HG03571 (cell line): ENCODE results near the gene GNLY.

Experiments used
- ATAC-seq: cut with Tn5 transposase; IDR thresholded peaks from one replicate; pipeline ENCODE4 v1.9.1; 2021; ENCODE audit not compliant: unreplicated experiment

Gene GNLY

DNA sequence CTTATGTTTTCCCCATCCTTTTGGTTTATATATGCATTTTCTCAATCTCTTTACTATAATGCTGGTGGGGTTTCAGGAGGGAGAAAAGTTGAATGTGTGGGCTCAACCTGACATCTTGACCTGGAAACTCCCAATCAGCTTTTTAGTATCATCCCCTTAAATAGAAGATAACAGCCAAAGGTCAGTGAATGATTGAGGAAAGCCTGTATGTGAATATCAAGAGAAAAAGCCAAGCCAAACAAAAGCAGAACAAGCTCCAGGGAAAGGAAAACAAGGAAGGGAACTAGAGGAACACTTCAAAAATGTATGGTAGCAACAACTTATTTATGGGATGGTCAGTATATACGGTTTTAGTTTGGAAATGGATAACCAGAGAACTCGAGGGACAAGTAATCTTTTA lies 31.3 kb downstream of the GNLY start:
- ATAC-seq, result no peak

DNA sequence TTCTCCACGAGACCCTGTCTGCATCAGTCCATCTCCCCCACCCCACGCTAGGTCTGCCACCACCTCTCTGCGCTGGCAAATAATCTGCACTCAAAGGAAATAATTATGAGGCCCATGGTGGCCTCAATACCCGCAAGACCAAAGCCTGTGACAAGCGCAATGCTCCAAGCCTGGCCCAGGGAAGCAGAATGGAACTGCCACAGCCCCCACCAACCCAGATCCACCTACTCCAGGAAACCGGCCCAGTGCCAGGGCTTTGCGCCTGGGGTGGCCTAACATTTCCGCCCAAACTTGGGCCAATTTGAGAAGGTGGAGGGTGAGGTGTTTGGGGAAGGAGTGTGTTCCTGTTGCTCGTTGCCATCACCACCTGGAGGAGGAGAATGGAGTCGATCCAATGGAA lies 33.6 kb downstream of the GNLY start:
- no peak for ATAC-seq

DNA sequence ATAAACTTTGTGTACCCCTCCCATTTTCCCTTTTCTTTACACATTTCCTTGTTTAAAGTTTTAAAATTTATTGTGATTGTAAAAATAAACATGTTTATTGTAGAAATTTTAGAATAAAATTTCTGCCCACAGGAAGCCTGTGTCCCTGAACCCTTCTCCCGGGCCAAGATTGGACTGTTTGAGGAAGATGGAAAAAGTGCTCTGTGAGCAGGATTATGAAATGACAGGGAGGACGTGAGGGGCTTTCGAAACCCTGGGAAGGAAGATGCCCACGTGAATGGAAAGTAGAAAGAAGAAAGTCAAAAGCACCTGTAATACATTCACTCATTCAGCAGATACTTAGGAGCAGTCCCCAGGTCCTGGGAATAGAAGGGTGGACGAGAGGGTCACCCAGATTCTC lies 34.2 kb downstream of the GNLY start:
- ATAC-seq, result no peak

DNA sequence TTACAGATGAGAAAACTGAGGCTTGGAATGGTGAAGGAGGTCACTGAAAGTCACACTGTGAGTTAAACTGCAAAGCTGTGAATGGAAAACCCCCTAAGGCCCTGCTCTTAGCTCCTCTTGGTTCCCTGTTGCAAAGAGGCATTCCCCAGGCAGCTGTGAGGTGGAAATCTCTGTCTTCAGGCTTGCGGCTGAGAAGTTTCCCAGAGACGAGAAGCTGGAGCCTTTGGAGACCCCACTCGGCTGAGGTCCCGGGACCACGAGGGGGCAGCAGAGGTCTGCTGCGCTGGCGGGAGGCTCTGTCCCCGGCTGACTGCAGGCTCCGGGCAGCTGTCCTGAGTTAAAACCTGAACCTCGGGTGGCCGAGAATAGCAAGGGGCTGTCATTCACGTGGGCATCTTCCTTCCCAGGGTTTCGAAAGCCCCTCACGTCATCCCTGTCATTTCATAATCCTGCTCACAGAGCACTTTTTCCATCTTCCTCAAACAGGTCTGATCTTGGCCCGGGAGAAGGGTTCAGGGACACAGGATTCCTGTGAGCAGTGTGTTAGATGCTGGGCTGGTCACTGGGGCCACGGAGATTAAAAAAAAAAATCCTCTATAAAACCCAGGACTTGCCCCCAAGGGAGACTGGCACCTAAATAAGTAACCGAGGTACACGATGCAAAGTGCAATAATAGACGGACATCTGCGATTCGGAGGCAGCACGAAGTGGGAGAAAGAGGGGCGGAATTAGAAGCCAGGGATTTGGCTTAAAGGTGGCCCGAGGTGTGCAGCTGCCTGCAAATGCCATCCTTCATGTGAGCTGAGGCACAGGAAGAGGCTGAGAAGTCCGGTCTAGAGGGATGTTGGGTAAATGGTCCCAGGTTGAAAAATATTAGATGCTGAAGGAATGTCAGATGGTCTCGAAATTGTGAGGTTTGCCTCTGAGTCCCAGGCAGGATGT lies 35.0 kb downstream of the GNLY start:
- peak; percentile 64 for ATAC-seq

DNA sequence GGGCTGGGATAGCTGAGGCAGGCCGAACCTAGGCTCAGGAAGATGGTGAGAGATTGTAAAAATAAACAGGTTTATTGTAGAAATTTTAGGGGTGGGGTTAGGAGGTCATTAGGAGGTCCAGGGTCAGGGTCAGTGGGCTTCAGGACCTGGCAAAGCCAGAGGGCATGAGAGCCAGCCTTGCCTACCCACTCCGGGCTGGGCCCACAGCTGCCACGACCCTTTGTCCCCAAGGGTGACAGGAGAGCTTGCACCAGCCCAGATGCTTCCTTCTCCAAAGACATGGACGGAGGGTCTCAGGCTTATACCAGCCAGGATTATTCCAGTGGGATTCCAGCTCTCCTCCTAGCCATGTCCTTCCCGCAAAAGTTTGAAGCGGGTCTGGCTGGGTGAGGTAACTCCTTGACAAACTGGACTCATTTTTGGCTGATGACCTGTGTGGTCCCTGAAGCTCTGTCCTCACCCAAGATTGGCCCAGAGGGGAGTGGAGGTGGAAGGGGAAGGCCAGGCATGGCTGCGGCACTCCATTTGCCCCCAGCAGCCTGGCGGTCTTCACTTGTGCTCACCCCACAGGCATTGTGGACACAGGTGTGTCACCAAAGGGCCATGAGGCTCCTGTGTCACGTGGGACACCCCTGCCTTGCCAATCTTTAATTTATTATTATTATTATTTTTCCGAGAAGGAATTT lies 35.8 kb downstream of the GNLY start:
- no peak for ATAC-seq

DNA sequence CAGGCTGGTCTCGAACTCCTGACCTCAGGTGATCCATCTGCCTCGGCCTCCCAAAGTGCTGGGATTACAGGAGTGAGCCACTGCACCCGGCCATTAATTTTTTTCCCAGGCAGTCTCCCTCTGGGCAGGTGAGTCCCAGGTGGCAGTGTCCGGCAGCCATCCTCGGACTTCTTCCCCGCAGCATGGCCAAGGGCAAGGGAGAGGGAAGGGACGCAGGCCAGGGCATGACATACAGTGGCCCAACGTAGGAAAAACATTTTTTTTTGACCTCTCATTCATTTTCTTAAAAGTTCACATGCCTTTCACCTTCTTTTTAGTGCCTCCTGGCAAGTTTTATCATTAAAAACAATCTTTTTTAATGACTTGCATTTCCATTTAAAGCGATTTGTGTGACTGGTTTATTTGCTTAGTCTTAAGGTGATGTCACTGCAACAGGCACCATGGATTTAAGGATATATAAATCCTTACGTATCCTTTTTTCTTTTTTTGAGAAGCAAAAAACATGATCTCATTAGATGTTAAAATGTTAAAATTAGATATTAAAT lies 36.6 kb downstream of the GNLY start:
- no peak for ATAC-seq

DNA sequence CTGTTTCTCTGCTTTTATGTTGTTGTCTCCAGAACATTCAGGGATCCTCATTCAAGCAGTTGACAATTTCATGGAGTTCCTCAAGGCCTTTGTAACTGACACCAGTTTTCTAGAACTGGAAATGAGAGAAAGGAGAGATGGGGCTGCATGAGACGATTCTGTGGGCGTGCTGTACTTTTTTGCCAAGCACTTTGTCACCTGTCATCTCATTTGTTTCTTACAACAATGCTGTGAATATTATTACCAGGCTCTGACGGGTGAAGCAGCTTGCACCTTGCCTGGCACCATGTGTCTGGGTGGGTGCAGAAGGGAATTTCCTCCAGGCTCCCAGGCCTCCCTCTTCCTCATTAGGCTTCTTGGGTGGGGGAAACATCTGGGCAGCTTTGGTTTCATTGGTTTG lies 37.4 kb downstream of the GNLY start:
- ATAC-seq, result no peak

DNA sequence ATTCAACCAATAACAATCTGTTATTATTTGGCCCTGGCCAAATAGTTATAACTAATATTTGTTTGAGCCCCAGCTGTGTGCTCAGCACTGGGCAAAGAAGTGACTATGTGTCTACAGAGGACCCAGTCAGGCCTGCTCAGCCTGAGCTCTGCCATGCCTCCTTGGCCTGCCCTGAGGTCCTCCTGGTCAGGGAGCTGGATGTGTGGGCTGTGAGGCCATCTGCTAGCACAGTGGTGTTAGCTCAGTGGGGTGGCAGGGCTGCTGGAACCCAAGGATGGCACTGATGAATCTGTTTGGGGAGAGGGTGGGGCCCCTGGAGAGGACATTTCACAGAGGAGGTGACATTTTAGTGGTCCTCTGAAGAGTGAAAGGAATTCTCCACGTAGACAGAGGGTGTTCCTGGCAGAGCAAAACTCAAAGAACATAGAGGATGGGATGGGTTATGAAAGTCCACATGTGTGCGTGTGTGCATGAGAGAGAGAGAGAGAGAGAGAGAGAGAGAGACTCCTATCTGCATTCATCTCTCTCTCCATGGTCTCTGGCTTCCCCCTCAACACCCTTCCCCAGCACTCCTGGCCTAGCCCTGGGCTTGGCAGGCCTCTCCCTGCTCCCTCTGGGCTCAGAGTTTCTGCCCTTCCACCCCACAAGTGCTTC lies 38.4 kb downstream of the GNLY start:
- no peak for ATAC-seq

DNA sequence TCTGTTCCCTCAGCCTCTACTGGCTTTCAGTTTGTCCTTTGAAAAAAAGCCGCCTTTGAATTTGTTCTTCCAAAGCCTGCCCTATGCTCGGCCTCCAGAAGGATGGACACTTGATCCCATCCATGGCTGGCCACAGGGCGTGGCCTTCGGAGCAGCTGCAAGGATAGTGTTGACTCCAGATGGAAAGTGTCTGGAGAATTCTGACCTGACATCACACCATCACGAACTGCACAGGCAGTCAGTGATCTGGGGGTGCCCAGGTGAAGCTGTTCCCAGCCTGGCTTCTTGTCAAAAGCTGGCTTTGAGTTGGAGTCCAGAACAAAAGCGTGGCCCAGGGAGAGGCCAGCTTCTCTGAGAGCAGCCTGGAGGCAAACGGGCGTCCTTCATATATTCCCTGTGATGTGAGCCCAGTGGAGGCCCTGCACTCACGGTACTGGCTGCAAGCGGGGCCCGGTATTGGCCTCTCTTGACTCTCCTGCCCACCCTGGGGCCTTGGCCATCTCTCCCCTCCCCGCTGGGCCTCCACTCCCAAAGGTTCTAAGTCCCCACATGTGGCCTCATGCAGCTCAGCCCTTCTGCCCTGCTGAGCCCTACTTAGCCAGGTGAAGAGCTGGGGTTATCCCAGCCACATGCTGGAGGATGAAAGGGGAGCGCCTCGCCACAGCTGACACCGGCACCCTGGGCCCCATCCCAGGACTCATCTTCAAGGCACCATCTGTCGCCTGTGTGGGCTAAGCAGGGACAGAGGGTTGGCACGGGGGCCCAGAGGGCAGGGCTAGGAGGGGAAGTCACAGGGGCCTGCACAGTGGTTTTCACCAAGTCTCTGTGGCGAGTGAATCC lies 39.2 kb downstream of the GNLY start:
- no peak for ATAC-seq

DNA sequence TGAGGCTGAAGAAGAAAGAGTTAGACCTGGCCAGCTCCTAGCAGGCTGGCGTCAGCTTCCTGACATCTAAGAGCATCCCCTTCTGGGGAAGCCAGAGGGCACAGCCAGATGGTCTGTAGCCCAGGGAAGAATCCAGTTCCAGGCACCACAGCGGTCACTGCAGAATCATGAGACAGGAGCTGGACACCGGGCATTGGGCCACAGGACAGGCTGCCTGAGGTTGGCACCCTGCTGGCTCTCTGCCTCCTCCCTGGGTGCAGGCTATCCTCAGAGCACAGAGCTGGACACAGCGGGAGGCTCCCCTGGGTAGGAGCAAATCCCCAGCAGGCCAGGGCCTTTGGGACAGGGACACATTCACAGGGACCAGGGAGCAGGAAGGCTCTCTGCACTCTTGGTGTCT lies 39.9 kb downstream of the GNLY start:
- no peak for ATAC-seq

DNA sequence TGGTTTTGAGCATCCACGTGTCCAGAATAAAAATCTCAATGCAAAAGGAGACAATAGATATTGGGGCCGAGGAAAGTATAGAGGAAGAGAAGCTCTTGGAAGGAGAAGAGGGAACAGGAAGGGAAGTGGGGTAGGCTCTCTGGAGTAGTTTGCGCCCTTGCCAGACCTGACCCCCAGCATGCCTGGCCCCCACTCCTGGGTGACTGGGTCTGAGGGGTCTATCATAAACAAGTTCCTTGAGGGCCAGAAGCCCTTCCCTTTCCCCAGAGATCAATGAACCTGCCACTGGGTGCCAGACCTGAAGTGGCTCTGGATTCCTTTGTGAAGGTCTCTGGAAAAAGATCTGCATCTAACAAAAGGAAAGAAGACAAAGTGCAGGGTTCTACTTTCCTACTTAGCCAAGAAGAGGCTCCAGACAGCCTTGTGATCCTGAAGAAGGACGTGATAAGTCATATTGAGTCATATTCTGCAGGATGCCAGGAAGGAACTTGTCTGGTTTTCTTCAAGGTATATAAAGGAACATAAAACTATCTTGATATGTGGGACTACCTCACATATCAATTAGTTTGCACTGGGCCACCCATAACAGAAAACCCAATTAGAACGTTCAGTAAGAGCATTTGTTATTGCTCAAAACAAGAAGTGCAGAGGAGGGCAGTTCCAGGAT lies 40.9 kb downstream of the GNLY start:
- no peak for ATAC-seq

DNA sequence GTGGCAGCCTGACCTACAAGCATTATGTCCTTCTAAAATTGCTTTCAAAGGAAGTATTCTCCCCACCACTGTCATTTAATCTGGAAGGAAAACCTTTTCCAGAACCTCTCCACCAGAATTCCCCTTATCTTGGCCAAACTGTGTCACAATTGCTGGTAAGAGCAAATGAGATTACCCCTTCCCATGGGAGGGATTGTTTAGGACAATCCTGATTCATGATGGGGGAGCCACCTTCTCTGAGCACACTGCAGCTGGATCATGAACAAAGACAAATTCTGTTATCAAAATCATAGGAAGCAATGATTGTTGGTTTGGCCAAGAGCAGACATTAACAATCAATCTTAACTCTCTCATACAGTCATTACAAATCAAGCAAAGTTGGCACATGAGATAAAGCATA lies 41.5 kb downstream of the GNLY start:
- no peak for ATAC-seq

DNA sequence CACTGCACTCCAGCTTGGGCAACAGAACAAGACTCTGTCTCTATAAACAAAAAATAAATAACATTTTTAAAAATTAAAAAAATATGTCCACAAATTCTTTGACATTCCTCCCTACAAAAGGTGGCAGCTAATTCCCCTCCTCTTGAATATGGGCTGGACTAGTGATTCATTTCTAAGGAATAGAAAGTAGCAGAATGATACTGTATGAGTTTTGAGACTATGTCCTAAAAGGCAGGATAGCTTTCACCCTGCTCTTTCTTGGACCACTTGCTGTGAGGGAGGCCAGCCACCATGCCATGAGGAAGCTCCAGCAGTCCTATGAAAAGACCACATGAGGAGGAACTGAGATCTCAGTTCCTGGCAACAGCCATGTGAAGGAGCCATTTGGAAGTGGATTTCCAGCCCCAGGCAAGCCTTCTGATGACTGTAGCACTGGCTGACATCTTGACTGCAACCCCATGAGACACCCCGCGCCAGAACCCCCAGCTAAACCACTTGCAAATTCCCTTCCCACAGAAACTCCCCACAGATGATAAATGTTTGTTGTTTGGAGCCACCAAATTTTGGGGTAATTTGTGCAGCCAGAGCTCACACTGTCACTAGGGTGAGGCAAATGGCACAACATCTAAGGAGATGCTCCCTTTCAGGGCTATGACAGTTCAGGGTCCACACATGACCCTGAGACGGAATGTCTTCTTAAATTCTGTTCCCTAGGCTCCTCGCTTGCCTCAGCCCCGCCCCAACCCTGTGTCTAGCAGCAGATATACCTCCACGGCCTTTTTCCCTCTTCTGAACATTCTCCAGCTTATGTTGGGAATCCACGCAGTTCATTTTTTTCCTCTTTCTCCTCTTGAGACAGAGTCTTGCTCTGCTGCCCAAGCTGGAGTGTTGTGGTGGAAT lies 42.5 kb downstream of the GNLY start:
- no peak for ATAC-seq

DNA sequence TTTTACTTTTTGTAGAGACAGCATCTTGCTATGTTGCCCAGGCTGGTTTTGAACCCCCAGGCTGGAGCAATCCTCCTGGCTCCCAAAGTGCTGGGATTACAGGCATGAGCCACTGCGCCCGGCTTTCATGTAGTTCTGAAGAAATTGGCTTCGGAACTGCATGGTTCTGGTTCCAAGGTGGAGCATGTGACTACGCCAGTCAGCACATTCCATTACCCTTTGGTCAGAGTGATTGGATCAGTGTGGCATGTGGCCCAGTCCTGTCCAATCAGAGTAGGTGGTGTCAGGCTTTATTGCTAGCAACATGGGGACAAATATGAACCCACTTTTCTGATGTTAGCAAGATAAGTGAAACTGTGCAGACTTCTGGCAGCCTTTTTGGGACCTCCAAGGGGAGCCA lies 43.3 kb downstream of the GNLY start:
- ATAC-seq, result no peak

DNA sequence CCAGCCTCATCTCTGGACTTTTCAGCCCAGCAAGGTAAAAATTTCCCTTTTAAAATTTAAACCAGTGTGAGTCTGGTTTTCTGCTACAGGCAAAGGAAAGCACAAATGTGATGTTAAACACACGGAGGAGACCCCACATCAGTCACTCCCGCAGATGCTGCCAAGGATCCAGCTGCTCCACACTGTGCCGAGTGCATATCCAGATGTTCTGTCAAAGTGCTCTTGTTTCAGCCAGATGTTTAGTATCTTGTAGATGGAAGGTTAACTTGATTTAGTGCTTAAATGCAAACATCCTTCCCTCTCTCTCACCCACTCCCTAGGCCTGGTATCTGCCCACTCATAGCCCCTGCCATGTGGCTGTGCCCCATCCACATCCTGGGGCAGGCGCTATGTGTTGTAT lies 43.8 kb downstream of the GNLY start:
- no peak for ATAC-seq

DNA sequence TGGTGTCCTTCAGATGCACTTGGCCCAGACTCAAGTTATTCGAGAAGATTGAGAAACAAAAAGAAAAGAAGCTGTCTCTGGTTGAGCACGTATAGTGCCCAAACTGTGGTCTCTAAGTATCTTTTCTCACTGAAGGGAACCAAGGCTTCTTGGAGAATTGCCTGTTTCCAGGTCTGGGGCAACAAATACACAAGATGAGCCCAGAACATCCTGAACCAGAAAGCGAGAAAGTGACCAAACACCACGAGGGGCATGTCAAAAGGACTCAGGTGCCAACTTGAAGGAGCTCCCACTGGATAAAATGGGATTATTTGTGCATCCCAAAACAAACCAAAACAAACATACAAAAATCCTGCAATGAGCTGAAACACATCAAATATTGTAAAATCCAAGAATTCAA lies 46.0 kb downstream of the GNLY start:
- no peak for ATAC-seq

DNA sequence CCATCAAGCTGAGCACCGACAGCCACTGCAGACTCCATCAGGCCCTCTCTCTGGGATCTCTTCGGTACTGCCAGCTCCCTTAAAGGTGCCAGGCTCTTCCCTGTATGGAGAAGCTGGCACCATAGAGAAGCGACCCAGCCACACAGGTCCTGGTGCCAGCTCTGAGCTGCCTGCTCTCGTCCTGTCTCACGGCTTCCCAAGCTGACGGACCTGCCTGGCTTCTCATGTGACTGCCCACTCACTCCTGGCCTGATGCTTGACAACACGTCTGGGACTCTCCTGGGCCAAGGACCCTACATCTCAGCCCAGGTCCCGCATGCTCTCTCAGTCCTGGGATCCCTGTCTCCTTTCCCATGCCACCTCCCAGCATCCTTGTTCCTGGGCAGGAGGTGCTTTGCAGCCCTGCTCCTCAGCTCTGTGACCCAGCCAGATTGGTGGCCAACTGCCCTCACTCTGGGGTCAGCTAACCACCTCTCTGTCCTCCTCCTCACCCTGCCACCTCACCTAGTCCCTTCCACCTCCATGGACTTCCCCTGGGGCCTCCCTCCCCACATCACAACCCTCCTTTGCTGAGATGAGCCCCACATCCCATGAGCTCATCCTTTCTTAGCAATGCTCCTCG lies 47.2 kb downstream of the GNLY start:
- ATAC-seq, result no peak

DNA sequence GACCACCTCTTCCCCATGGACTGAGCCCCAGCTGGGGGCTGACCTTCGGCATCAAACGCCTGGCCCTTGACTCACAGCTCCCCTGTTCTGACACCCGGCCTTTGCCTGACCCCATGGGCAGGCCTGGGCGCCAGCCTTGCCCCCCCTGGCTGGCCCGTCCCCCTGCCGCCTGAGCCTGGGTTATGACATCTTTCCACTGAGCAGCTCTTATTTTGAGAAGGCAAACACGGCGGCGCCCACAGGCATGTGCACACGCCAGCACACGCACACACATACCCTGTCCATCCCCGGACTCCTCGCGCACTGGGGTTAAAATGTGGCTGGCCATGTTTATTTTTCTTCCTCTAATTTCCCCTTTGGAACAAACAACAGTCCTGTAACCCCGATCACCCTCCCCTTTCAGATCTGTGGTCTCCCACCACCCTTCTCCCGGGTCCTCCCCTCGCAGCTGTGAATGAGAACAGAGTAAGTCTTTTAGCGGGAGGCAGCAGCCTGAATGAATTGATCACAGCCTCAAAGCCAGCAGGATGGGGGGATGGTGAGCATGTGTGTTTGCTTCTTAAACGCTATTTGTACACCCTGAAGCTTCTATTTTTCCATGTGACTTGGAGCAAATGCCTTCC lies 47.8 kb downstream of the GNLY start:
- no peak for ATAC-seq
